HG03558 (cell line): ENCODE results near the gene ADI1.
"Not testable (repeated sequence)": the region's sequence is repeated elsewhere in the genome, so short reads cannot be mapped to it uniquely, and the experiment has no call there.

Experiments
- ATAC-seq: cut with Tn5 transposase; IDR thresholded peaks from one replicate; pipeline ENCODE4 v1.9.1; 2021; ENCODE audit warnings: moderate number of reproducible peaks; ENCODE audit not compliant: unreplicated experiment; ENCODE audit errors: extremely low read depth

Gene ADI1

GRCh38 chr2:3466482-3466863 is 52.9 kb downstream of the ADI1 start:
- ATAC-seq = no peak

GRCh38 chr2:3465844-3466481 is 53.4 kb downstream of the ADI1 start:
- ATAC-seq = no peak

GRCh38 chr2:3465328-3465727 is 54.0 kb downstream of the ADI1 start:
- ATAC-seq = no peak

- no peak for ATAC-seq
Observed at GRCh38 chr2:3464401-3465005, 54.8 kb downstream of the ADI1 start.

- no peak for ATAC-seq
Observed at GRCh38 chr2:3463944-3464343, 55.4 kb downstream of the ADI1 start.

- ATAC-seq = no peak
Observed at GRCh38 chr2:3463186-3463835, 56.0 kb downstream of the ADI1 start.

GRCh38 chr2:3462493-3463104 is 56.7 kb downstream of the ADI1 start:
- no peak for ATAC-seq

GRCh38 chr2:3461801-3462492 is 57.4 kb downstream of the ADI1 start:
- peak; percentile 44 for ATAC-seq

- no peak for ATAC-seq
Observed at GRCh38 chr2:3460831-3461800, 58.2 kb downstream of the ADI1 start.

GRCh38 chr2:3460156-3460555 is 59.2 kb downstream of the ADI1 start:
- ATAC-seq = no peak

GRCh38 chr2:3459185-3460015 is 59.9 kb downstream of the ADI1 start:
- ATAC-seq = no peak

- ATAC-seq = no peak
Observed at GRCh38 chr2:3458396-3459184, 60.7 kb downstream of the ADI1 start.

- no peak for ATAC-seq
Observed at GRCh38 chr2:3457524-3458395, 61.6 kb downstream of the ADI1 start.

- no peak for ATAC-seq
Observed at GRCh38 chr2:3456125-3456524, 63.2 kb downstream of the ADI1 start.

GRCh38 chr2:3454802-3455201 is 64.5 kb downstream of the ADI1 start:
- no peak for ATAC-seq

- ATAC-seq = not testable (repeated sequence)
Observed at GRCh38 chr2:3454005-3454404, 65.3 kb downstream of the ADI1 start.
